ENCODE data around the gene NHLRC1.
A peak's percentile ranks its signal among the peaks of the same experiment; 100 is the strongest.
"Not testable (repeated sequence)": the region's sequence is repeated elsewhere in the genome, so short reads cannot be mapped to it uniquely, and the experiment has no call there.

The NHLRC1 gene

GRCh38 chr6:18122128-18123093 lies at the start of gene NHLRC1:
NHLRC1 (minus strand) TSS chr6:18122677; CDS start chr6:18122606, 71 bp downstream.
- no peak for FAIRE-seq

- peak; percentile 18 for FAIRE-seq
Observed at GRCh38 chr6:18171871-18172270, 49.4 kb upstream of the NHLRC1 start.

- FAIRE-seq = no peak
Observed at GRCh38 chr6:18168264-18168663, 45.8 kb upstream of the NHLRC1 start.

- FAIRE-seq = no peak
Observed at GRCh38 chr6:18166312-18167036, 44.0 kb upstream of the NHLRC1 start.

DNA sequence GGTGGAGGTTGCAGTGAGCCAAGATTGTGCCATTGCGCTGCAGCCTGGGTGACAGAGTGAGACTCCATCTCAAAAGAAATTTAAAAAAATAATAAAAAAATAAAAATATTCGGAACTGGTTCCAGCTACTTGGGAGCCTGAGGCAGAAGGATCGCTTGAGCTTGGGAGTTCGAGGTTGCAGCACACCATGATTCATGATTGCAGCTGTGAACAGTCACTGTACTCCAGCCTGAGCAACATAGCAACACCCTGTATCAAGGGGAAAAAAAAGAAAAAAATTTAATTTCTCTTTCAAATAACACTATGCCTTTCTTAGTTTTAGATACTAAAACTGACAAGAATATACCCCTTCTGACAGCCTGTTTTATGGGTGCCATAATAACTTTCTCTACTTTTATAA lies 43.3 kb upstream of the NHLRC1 start:
- FAIRE-seq = no peak

GRCh38 chr6:18162401-18162800 lies 39.9 kb upstream of the NHLRC1 start:
- FAIRE-seq = no peak

DNA sequence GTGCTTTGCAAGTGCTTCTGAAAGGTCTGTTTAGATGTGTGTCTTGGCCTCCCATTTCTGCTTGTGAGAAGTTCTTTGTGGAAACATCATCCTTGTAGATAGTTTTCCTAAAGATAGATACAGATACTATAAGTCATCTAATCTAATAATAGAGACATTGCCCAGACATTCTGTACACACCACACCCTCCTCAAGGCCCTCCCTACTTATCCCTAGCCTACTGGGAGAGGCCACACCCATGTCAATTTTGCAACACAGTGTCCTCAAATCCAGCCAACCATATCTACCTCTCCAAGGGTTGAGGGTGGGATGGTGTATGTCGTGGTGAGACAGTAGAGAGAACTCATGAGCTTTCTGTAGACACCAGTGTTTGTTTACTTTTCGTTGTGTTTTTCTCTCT lies 39.0 kb upstream of the NHLRC1 start:
- no peak for FAIRE-seq

GRCh38 chr6:18160911-18161310 lies 38.4 kb upstream of the NHLRC1 start:
- no peak for FAIRE-seq

DNA sequence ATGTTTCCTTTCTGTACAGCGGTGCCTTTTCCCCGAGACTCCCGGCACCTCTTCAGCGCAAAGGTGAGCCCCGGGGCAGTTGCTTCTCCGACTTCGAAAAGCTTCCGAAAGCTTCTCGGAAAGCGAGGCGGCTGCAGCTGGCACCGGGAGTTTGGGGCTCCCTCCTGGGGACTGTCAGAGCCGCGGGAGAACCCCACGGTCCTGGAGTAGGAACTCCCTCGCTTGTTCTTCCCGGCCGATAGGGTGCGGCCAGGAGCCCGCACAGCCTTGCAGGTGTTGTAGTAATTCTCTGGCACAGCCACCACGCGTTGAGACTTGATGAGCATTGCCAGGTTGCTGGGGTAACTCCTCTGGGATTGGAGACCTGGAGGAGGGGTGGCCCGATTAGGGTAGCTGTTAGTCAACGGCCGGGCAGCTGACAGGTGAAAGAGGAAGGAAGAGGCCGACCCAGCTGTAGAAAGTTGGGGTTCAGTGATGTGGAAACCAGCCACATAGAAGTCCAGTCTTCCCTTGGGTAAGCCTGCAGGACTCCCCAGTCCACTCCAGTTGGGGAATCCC lies 33.5 kb upstream of the NHLRC1 start:
- FAIRE-seq = no peak

- FAIRE-seq = no peak
Observed at GRCh38 chr6:18155150-18155863, 32.8 kb upstream of the NHLRC1 start, which contains the start of gene KDM1B. KDM1B (plus strand) TSS chr6:18155422; CDS start chr6:18159896, 4,474 bp downstream.

DNA sequence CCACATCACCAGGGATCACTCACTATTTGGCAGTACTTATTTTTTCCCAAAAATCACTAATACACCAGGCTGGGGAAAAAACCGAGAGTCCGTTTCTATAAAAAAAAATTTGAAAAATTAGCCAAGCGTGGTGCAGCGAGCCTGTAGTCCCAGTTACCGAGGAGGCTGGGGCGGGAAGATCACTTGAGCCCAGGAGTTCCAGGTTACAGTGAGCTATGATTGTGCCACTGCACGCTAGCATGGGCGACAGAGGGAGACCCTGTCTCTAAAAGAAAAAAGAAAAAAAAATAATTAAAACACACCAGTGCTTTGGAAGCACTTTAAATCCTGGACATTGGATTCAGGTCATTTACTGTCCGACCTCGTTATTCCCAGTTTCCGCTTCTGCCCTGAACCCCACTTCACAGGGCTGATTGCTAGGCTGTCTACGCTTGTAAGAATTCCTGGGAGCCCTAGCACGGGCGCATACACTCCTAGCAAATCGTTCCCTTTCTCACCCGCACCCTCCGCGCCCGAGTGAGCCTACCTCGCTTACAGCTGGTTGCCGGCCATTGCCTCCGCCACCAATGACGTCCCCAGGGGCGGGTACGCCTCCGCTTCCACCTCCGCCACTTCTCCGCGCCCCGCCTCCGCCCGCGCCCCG lies 32.2 kb upstream of the NHLRC1 start, which contains the start of gene TPMT:
Gene TPMT, minus strand, starts transcription at position 571 of the 643 bp plus-strand sequence. CDS start 5,950 bp downstream, outside the sequence.
- peak; percentile 12 for FAIRE-seq

- FAIRE-seq = no peak
Observed at GRCh38 chr6:18153311-18153703, 30.8 kb upstream of the NHLRC1 start.

GRCh38 chr6:18151801-18152200 lies 29.3 kb upstream of the NHLRC1 start:
- FAIRE-seq = no peak

GRCh38 chr6:18151391-18151790 lies 28.9 kb upstream of the NHLRC1 start:
- not testable (repeated sequence) for FAIRE-seq

- FAIRE-seq = no peak
Observed at GRCh38 chr6:18148304-18149025, 26.0 kb upstream of the NHLRC1 start.

DNA sequence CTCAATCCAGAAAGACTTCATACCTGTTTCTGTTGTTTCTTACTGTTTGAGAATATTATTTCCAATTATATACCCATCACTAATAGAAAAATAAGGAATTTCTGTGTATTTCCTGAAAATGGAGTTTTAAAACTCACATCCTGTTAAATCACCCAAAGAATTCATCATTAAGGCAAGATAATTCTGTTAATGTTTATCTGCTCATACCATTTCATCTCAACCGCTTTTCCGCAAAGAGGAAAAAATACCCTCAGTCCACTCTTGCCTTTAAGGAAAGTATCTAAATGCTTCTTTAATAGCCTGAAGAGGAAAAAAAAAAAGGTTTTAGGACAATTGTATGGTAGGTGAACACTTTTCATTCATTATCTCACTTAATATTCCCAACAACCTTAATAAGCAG lies 25.1 kb upstream of the NHLRC1 start:
- FAIRE-seq = no peak

DNA sequence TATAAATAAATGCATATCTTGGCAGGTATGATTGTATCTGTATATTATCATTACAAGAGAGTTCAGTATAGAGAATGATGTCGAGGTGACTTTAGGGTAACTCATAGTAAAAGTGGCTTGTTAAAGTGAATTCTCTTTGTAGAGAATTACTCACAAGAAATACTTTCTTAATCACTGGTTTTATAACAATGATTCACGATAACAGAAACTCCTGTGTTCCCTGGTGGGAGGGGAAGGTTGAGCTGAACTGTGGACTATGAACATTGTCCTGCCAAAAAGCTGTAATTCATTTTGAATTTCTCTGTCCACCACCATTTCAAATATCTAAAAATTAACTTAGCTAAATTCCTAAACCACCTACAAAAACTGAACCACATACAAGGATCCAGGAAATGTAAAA lies 24.7 kb upstream of the NHLRC1 start:
- no peak for FAIRE-seq

DNA sequence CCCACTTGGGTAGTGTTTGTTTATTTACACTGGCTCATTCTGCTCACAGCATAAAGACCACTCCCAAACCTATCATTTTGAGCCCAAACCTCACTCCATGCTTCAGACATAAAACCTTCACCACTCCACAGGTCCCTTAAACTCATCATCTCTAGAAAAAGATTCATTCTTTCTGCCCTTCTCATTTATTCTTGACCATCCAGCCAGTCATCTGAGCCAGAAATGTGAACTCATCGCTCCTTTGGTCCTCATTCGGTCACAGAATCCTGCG lies 20.0 kb upstream of the NHLRC1 start:
- no peak for FAIRE-seq

DNA sequence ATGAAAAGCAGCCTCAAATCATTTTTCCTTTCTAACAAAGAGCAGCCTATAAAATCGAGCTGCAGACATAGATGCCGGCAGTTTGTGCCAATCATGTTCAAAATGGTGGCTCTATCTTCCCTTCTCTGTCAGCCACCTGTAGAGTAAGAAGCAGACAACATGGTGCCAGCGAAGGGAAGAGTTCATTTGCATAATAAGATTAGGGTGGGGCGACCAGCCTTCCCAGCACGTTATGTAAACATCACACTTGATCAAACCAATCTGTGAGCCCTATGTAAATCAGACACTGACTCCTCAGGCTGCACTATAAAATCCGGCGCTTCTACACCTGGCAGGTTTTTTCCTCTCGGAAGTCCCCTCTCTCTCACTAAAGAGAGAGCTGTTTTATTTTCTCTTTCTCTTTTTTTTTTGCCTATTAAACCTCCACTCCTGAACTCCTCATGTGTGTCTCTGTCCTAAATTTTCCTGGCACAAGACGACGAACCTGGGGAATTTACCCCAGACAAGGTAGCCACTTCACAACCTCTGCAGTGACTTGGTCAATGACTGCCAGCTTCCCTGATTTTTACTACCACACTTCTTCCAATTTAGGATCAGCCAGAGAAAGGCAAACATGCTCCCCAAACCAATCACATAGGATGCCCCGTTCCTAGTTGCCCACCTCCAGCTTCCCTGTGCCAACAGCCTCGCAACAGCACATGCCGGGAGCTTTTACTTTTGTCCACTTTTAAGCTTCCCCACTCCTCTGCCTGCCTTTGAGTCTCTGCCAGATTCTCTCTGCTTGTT lies 19.5 kb upstream of the NHLRC1 start:
- no peak for FAIRE-seq

- FAIRE-seq = no peak
Observed at GRCh38 chr6:18139935-18140621, 17.6 kb upstream of the NHLRC1 start.
